NCI-H82 treated with DMSO at 0.1 percent for 48 hours (cell line): ENCODE data around the gene SLC9C1.
"Not testable (repeated sequence)": the region's sequence is repeated elsewhere in the genome, so short reads cannot be mapped to it uniquely, and the experiment has no call there.

ENCODE experiments used
- DNase-seq: peaks from one replicate; lab custom pipeline; 2025; ENCODE audit not compliant: unreplicated experiment; lab: John Stamatoyannopoulos, UW

SLC9C1 gene

DNA sequence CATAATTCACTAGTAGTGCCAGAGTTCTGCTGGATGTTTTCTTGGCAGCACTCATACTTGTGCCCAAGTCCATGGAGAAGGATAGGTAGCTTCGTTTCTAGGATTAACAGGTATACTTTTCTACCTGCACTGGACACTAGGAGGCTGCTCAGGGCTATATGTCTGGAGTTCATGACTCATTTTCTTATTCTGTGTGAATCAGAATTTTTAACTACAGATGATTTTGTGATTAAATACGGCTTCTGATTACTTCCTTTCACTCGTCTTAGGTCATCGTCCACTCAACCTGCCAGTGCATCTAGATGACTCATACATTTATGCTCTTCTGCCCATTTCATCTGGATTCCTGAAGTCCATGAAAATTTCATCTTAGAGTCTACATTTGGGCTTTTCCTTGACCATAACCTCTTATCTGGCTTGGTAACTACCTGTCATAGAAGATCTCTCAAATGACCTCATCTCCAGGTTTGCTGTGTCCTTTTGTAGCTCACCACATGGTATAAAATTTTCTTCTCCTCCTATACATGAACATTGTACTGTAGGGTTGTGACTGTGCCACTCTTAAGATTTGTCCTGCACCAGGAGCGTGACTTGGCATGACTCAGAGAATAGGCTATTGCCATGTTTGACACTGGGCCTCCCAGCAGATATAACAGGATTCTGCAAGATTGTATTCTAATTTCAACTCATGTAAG, 94.2 kb downstream of the SLC9C1 start:
- DNase-seq: no peak

DNA sequence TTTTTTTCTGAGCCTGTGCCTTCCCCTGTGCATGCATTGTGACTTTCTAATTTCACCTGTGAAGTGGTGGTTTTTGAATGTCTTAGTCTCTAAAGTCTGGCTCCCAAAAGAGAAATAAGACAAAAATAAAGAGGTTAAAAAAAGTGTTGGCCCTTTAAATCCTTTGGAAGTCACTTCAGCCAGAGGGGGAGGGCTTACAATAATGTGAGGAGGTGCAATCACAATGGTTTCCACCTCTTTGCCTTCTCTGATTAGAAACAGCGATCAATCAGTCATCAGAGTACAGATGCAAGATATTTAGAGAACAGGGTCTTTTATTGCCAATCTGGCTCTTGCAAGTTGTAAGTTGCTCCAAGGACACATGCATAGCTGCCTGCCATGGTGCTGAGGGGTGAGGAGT, 96.9 kb downstream of the SLC9C1 start:
- DNase-seq: no peak

DNA sequence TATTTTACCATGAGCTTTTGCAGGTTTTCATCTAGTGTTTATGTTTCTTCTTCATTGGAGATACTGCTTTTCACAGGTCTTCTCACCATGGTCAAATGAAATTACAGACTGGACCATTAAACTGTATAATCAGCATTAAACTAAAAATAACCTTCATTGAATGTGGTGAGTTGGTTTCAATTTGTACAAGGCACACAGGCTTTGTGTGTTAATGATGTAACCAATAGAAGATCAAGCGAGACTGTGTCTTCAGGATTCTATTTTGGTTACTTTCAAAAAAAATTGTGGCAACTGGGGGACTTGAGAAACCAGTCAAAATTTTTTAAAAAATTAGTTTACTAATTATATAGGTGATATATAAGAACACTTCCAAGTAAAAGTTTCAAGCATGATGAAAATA, 106.7 kb downstream of the SLC9C1 start:
- DNase-seq: no peak

DNA sequence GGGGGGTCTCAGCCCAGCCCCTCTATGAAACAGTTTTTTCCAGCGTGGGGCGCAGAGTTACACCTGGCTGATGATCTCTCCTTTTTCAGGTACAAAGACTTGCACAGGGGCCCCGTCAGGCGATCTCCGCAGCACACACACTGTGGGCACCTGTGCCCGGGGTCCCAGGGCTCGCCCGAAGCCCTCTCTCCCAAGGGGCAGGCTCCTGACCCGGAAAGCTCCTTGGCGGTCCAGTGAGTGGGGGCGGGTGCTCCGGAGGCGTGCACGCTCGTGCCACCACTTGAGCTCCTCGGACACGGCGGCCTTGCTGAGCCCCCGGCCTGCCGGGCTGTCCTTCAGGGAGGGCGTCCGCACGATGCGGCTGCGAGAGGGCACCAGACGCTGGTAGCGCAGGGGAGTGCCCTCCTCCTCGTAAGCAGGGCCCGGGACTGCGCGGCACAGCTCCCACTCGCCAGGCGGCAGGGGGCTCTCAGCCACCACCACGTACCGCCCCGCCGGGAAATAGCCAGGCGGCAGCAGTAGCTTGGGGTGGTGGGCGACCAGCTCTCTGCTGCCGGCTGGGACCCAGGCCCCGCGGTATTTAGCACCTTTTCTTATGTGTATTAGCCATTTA, 108.5 kb downstream of the SLC9C1 start:
- not testable (repeated sequence) for DNase-seq

DNA sequence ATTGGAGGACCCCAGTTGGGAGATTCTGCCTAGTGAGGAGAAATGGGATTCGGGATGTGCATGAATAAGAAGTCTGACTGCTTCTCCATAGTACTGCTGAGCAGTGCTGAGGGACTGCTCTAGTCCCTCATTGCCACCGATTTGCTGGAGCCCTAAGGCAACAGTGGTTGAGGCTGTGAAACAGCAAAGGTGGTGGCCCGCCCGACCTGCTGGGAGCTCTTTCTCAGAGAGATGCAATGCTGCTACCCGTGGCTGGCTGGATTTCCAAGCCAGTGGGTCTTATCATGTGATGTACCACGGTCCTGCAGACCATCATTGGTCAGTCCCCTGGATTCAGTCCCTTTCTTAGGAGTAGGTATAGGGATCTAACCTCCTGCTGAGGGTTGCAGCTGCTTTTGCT, 118.4 kb downstream of the SLC9C1 start:
- DNase-seq: no peak

DNA sequence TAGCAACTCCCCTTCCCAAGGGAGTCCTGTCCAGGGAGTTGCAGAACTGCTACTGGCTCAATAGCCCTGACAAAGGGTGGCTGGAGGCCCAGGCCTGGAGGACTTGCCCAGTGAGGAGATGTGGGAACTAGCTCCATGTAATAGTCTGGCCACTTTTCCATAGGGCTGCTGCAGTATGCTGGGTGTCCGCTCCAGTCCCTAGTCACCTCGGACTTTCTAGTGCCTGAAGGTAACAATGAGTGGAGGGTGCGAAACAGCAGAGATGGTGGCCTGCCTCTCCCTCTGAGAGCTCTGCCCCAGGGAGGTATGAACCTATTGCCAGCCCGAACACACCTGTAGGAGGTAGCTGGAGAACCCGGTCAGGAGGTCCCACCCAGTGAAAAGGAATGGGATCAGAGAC, 119.0 kb downstream of the SLC9C1 start:
- no peak for DNase-seq

DNA sequence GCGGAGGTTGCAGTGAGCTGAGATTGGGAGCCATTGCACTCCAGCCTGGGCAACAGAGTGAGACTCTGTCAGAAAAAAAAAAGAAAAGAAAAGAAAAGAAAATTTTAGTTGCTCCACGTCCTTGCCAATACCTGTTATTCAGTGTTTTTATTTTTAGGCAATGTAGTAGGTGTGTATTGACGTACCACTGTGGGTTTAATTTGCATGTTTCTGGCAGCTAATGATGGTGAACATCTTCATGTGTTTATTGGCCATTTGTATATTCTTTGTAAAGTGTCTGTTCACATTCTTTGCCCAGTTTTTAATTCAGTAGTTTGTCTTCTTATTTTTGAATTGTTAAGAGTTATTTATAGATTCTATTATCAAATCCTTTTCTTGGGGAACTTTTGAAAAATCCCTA, 122.9 kb downstream of the SLC9C1 start:
- DNase-seq: no peak

DNA sequence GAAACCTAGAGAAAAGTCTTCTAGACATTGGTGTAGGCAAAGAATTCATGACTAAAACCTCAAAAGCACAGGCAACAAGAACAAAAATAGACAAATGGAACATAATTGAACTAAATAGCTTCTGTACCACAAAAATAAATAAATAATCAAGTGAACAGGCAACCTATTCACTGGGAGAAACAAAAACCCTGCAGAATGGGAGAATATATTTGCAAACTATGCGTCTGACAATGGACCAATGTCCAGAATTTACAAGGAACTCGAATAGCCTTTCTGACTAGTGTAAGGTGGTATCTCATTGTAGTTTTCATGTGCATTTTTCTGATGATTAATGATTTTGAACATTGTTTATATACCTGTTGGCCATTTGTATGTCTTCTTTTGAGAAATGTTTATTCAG, 124.0 kb downstream of the SLC9C1 start:
- no peak for DNase-seq

DNA sequence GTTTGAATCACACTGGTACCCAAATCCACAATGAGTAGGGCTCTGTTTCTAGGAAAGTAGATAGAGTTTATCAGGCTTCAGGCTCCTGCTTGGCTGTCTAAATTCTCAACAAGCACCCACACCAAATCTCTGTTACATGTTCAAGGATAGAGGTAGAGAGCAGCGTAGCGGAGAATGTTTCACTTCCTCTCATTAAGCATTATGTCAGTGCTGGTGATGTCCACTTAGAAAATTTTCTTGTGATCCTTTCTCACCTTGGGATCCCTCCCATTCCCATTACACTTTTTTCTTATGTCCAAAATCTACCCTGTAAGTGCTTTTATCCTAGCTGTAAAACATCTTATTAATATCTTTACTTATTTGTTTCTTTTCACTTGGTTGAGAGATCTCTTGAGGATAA, 126.3 kb downstream of the SLC9C1 start:
- no peak for DNase-seq

DNA sequence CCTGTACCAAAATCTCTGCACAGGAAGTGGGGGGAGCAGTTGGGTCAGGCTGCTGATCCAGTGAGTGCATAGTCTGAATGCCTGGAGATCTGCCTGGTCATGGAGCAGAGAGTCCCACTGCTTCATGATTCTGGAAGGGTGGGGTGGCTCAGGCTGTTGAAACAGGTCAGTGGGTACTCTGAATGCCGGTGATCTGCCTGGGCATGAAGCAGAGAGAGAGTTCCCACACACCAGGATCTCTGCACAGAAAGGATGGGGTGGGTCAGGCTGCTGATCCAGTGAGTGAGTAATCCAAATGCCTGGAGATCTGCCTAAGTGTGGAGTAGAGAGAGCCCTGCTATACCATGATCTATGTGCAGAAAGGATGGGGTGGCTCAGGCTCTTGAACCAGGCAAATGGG, 144.9 kb downstream of the SLC9C1 start:
- DNase-seq: no peak

DNA sequence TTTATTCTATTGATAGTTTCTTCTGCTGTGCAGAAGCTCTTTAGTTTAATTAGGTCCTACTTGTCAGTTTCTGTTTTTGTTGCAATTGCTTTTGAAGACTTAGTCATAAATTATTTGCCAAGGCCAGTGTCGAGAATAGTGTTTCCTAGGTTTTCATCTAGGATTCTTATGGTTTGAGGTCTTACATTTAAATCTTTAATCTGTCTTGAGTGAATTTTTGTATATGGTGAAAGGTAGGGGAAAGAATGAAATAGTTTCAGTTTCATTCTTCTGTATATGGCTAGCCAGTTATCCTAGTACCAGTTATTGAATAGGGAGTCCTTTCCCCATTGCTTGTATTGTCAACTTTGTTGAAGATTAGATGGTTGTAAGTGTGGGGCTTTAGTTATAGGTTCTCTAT, 150.3 kb downstream of the SLC9C1 start:
- no peak for DNase-seq

DNA sequence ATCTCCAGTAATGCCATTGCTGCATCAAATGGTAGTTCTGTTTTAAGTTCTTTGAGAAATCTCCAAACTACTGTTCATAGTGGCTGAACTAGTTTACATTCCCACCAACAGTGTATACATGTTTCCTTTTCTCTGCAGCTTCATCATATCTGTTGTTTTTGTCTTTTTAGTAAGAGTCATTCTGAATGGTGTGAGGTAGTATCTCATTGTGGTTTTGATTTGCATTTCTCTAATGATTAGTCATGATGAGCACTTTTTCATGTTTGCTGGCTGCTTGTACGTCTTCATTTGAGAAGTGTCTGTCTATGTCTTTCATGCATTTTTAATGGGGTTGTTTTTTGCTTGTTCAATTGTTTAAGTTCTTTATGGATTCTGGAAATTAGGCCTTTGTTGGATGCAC, 150.8 kb downstream of the SLC9C1 start:
- DNase-seq: no peak

DNA sequence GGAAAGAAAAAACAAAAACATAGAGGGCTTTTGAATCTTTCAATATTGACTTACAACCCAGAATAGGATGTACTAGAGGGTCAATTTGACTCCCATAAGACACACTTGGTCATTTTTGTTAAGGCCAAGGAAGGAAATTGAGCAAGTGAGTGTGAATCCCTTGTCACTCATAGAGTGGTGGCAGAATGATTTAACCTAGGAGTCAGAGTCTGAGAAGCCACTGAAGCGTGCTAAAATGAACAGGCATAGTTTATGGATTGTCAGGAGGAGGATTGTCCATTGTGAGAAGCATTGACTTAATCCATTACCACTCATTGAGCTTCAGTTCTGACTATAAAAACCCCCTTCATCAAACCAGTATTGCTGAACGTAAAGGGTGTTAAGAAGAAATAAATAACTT, 152.7 kb downstream of the SLC9C1 start:
- no peak for DNase-seq

DNA sequence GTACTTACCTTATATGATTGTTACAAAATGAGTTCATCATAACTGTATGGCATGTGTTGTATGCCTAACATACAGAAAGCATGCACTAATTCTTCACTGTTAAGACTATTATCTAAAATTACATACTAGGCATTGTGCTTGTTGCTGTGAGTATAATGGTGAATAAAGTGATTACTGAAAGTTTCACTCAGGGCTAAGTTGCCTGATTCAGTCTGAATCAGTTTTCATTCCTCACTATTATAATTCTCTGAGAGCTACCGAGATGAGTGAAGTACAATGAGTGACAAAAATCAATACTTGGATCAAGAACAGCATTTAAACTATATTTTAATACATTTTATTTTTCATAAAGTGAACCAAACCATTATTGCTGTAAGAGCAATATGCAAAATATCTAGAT, 153.4 kb downstream of the SLC9C1 start:
- no peak for DNase-seq

DNA sequence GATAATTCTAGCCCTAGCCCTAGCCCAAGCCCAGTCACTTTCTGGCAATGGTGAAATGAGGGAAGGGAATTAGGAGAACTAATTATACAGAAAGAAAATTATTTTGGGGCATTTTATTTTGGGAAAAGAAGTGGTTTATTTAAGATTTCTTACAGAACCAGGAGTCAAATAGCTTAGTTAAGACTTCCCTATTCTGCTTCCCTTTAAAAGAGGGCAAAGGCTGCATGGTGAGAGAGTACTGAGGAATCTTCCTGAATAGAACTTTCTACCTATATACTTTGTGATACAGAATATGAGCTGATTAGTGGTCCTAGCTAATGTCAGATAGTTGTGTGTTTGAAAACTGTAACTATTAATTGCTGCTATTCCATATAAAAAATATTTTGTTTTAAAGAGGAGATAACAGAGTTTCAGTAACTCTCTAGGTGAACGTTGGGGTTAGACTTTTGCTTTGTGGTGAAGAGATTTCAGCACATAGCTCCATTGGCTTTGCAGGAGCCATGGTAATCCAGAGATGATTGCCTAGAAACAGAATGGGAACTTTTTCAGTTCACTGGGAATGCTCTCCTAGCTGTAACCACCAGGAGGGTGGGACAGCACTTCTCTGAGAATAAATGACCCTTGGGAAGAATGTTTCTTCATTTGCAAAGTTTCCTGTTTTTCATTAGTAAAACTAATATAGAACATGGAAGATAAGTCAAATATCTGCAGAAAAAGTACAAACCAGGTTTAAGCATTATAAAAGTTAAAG, 155.6 kb downstream of the SLC9C1 start:
- DNase-seq: no peak

DNA sequence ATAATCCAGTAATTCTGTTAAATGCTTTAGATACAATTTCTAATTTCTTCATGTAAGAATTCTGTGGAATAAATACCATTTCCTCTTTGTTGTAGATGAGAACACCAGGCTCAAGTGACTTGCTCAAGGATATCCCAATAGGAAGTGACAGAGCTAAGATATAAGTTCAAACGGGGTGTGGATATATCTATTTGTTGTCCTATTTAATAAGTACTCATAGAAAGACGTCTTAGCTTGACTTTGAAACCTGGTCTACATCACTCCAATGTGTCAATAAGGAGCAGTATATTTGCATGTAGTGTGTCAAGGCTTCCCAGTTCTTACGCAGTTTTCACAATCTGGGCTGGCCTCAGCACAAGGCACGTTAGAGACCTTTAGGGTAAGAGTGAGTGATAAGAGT, 156.2 kb downstream of the SLC9C1 start:
- no peak for DNase-seq

DNA sequence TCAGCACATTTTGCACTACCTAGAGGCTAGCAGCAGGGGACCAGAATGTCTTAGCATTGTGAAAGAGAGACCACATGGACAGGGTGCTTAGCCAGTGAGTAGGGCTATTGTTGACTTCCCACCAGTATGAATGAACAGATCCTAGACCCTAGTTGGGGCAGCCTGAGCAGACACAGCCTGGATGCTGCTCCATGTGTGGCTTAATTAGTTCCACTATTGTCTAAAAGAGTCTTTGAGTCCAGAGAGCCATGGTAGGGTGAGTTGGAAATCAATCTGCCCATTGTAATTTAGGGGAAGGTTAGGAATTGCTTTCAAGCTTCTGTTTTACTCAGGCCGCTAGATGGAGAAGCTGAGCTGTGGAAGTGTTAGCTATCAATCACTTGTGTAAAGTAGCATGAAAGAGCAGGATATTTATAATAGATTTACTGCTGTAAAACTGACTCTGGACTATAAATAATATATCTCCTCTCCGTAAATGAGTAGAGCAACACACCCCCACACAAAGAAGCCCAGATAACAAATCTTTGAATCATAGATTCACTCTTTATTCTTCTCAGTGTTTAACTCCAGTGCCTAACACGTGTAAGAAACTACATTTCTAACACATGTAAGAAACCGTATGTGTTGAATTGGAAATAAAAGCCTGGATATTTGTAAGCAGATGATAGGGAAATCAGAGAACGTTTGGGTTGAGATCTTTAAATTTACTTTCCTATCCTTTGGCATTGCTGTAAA, 156.9 kb downstream of the SLC9C1 start:
- peak; percentile 48 for DNase-seq

DNA sequence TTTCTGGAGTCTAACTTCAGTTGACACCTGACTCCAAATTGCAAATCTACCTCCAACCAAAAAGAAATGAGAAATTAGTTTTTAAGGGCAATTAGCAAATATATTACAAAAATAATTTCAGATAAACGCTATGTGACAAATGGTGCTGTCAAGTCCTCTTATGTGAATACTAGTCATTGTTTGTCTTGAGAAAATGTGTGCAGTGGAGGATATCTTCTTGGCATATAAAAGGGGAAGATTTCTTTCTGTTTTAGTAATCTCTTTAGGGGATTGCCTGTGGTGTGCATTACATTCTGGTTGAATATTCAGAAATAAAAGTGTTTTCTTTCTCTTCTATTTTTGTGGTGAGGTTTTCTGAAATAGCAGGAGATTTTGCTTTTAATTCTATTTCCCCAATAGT, 158.0 kb downstream of the SLC9C1 start:
- no peak for DNase-seq

DNA sequence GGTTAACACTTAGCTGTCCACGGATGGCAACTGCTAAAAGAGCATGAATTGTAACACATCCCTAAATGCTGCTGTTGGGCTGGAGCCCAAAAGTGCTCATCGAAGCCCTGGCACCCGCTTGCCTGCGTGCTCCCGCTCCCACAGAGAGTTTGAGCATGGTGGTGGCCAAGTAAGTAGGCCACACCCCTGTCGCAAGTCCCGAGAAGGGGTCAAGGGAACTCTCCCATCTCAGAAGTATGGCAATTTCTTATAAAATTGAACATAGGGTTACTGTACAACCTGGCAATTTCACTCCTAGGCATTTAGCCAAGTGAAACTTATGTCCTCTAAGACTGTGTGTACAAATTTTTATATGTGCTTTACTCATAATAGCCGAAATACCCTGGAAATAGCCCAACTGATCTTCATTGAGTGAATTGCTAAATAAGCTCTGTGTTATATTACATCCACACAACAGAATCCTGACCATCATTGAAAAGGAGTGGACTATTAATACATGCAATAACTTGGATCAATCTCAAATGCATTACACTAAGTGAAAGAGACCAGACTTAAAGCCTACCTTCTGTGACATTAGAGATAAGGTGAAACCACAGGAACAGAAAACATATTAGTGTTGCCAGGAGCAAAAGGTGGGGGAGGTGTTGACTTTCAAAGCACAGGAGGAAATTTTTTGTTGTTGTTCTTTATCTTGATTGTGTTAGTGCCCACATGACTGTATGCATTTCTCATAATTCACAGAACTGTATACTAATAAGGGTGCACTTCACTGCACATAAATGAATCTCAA, 159.5 kb downstream of the SLC9C1 start:
- no peak for DNase-seq

DNA sequence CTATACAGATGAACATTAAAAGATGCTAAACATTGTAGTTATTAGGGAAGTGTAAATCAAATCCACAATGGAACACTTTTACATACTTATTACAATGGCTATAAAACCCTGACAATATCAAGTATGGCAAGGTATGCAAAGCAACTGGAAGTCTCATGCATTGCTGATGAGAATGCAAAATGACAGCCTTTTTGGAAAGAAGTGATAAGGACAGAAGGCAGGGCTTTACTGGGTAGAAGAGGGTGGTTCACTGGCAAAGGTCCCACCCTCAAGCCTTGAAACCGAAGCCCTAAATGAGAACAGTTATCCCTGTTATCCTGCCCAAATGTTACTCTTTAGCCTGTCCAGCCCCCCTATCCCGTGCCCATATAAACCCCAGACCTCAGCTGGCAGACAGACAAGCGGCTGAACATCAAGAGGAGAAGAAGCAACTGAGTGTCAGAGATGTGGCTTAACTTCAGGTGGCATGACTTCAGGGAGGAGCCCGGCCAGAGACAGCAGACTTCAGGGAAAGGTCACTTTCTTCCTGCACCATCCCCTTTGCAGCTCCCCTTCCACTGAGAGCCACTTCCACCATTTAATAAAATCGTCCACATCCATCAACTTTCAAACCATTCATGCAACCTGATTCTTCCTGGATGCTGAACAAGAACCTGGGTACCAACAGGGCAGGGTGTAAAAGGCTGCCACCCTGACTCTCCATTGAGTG, 160.2 kb downstream of the SLC9C1 start:
- no peak for DNase-seq
